ENCODE data around the gene SYS1.
A peak's percentile ranks its signal among the peaks of the same experiment; 100 is the strongest.

The SYS1 gene

GRCh38 chr20:45354423-45355208, 8.3 kb upstream of the SYS1 start:
- Histone ChIP-seq H3K27me3 (ENCODE audit: control insufficient read depth, insufficient read depth, low read length) (no peaks in the 10 kb centered on the region), H3K79me2 (no peaks in the 10 kb centered on the region), H3K4me2 (ENCODE audit: low read length) (no peak overlapping the region), H3K27ac (no peak overlapping the region), H3K9ac (no peak overlapping the region), H2AFZ (no peak overlapping the region), H3K4me1 (no peaks in the 10 kb centered on the region), H3K9me3 (ENCODE audit: control insufficient read depth, low read length) (no peaks in the 10 kb centered on the region), H3K4me3 (ENCODE audit: low read depth, low read length) (no peak overlapping the region), H3K36me3 (ENCODE audit: control insufficient read depth, insufficient read depth, low read length) (no peaks in the 10 kb centered on the region)
- TF ChIP-seq CTCF (IDR thresholded peaks at IDR 0.05) = no peak

GRCh38 chr20:45355209-45356084, 7.5 kb upstream of the SYS1 start:
- Histone ChIP-seq H3K9me3 (ENCODE audit: control insufficient read depth, low read length) (no peaks in the 10 kb centered on the region), H3K27me3 (ENCODE audit: control insufficient read depth, insufficient read depth, low read length) (no peaks in the 10 kb centered on the region), H3K79me2 (no peaks in the 10 kb centered on the region), H3K4me2 (ENCODE audit: low read length) (no peak overlapping the region), H3K4me1 (no peaks in the 10 kb centered on the region), H3K27ac (no peak overlapping the region), H2AFZ (no peak overlapping the region), H3K36me3 (ENCODE audit: control insufficient read depth, insufficient read depth, low read length) (no peaks in the 10 kb centered on the region), H3K4me3 (ENCODE audit: low read depth, low read length) (no peak overlapping the region), H3K9ac (no peak overlapping the region)
- no peak for TF ChIP-seq CTCF (IDR thresholded peaks at IDR 0.05)

- H3K4me2 ChIP-seq (ENCODE audit: low read length) = no peak overlapping the region
- no peak for TF ChIP-seq CTCF (IDR thresholded peaks at IDR 0.05)
- no peaks in the 10 kb centered on the region for H3K4me1 ChIP-seq
- H3K27ac ChIP-seq = peak overlapping the region; percentile 30
- no peaks in the 10 kb centered on the region for H3K36me3 ChIP-seq (ENCODE audit: control insufficient read depth, insufficient read depth, low read length)
- no peaks in the 10 kb centered on the region for H3K9me3 ChIP-seq (ENCODE audit: control insufficient read depth, low read length)
- H3K4me3 ChIP-seq (ENCODE audit: low read depth, low read length) = no peak overlapping the region
- H3K27me3 ChIP-seq (ENCODE audit: control insufficient read depth, insufficient read depth, low read length) = no peaks in the 10 kb centered on the region
- peaks cover 1% of the 10 kb centered on the region for H3K79me2 ChIP-seq
- no peak overlapping the region for H3K9ac ChIP-seq
- no peak overlapping the region for H2AFZ ChIP-seq
Measured at GRCh38 chr20:45358282-45359068, 4.5 kb upstream of the SYS1 start.

GRCh38 chr20:45359069-45359405, 3.9 kb upstream of the SYS1 start:
- no peak overlapping the region for H3K4me3 ChIP-seq (ENCODE audit: low read depth, low read length)
- no peaks in the 10 kb centered on the region for H3K36me3 ChIP-seq (ENCODE audit: control insufficient read depth, insufficient read depth, low read length)
- H3K79me2 ChIP-seq = peaks cover 7% of the 10 kb centered on the region
- peak overlapping the region; percentile 30 for H3K27ac ChIP-seq
- no peaks in the 10 kb centered on the region for H3K9me3 ChIP-seq (ENCODE audit: control insufficient read depth, low read length)
- H3K4me1 ChIP-seq = peaks cover 3% of the 10 kb centered on the region
- no peak for TF ChIP-seq CTCF (IDR thresholded peaks at IDR 0.05)
- H3K4me2 ChIP-seq (ENCODE audit: low read length) = no peak overlapping the region
- no peak overlapping the region for H2AFZ ChIP-seq
- no peak overlapping the region for H3K9ac ChIP-seq
- no peaks in the 10 kb centered on the region for H3K27me3 ChIP-seq (ENCODE audit: control insufficient read depth, insufficient read depth, low read length)
